Panc1 (cell line): ENCODE measurements around the gene SIGLEC11. TPM values are rescaled to one million over a fixed set of nuclear protein-coding genes. Genes with fewer than 3 reads are reported as not detected.

Source experiments
- ATAC-seq: fragments of 200-7000 bp; cut with Tn5 transposase; 2 replicates; pipeline ENCODE4 v1.9.1; 2020; ENCODE audit warnings: mild to moderate bottlenecking, moderate library complexity
- BruUV-seq: library from RNA; stranded (reverse); fragments of 400-500 nt; replicated peaks from 2 replicates; lab custom pipeline; 2021; lab: Mats Ljungman, UMichigan
- CTCF ChIA-PET: fragments of 300-600 bp; sonication (Branson Sonifier 250); formaldehyde crosslinking; loops from one replicate; lab custom pipeline; 2022; ENCODE audit warnings: antibody characterized with exemption; lab: Charles Lee
- POLR2A ChIA-PET: fragments of 300-600 bp; sonication (Branson Sonifier 250); formaldehyde crosslinking; loops from one replicate; lab custom pipeline; 2022; ENCODE audit warnings: antibody characterized with exemption; lab: Charles Lee
- DNase-seq: peaks from one replicate; pipeline ENCODE4 v3.0.0-alpha.2; 2010; ENCODE audit warnings: low read depth, low spot score
- H3K27ac ChIP-seq: 2 replicates; pipeline ENCODE4 v1.5.1; 2011; ENCODE audit warnings: mild to moderate bottlenecking, low read length, inconsistent platforms
- H3K27me3 ChIP-seq: fragments of 200-500 bp; sonication (Bioruptor generic); 2 replicates; pipeline ENCODE4 v1.6.0; 2014; ENCODE audit warnings: low read length, inconsistent platforms; ENCODE audit not compliant: control insufficient read depth, insufficient read depth
- H3K36me3 ChIP-seq: fragments of 200-500 bp; sonication (Bioruptor generic); 2 replicates; pipeline ENCODE4 v1.5.1; 2014; ENCODE audit warnings: inconsistent platforms, mild to moderate bottlenecking, low read length, moderate library complexity; ENCODE audit not compliant: control insufficient read depth, insufficient read depth
- H3K4me1 ChIP-seq: 2 replicates; pipeline ENCODE4 v1.5.1; 2011; ENCODE audit warnings: inconsistent platforms, mild to moderate bottlenecking, low read length, moderate library complexity; ENCODE audit not compliant: control insufficient read depth, insufficient read depth
- H3K4me3 ChIP-seq, 2 experiments: 2 replicates each; pipeline ENCODE4 v1.5.1; 2011 to 2012; ENCODE audit warnings: low read depth in 2 of 2, low read length in 2 of 2, mild to moderate bottlenecking in 2 of 2, inconsistent platforms in 1 of 2, moderate library complexity in 1 of 2
- H3K9me3 ChIP-seq: fragments of 200-500 bp; sonication (Bioruptor generic); 2 replicates; pipeline ENCODE4 v1.5.1; 2014; ENCODE audit warnings: low read depth, mild to moderate bottlenecking, inconsistent platforms, low read length, moderate library complexity; ENCODE audit not compliant: control insufficient read depth, insufficient read depth
- CTCF ChIP-seq: fragments of 450-650 bp; IDR thresholded peaks from 2 replicates; pipeline ENCODE4 v1.5.1; 2017; ENCODE audit warnings: mild to moderate bottlenecking
- POLR2AphosphoS5 ChIP-seq: IDR thresholded peaks from 2 replicates; pipeline ENCODE4 v1.6.1; 2012; ENCODE audit warnings: mild to moderate bottlenecking, low read depth, low read length, moderate library complexity
- REST ChIP-seq, 2 experiments: IDR thresholded peaks; 2 replicates each; pipeline ENCODE4 v1.6.1; 2011 to 2012; ENCODE audit warnings: low read depth in 2 of 2, control low read depth in 1 of 2, low read length in 1 of 2, mild to moderate bottlenecking in 1 of 2, moderate library complexity in 1 of 2; ENCODE audit not compliant: insufficient read depth in 1 of 2
- SIN3A ChIP-seq: IDR thresholded peaks from 2 replicates; pipeline ENCODE4 v1.6.1; 2012; ENCODE audit warnings: low read depth, mild to moderate bottlenecking, low read length, moderate library complexity, borderline replicate concordance; ENCODE audit not compliant: insufficient read depth
- TCF7L2 ChIP-seq: IDR thresholded peaks from 2 replicates; pipeline ENCODE4 v1.6.1; 2011; ENCODE audit warnings: mild to moderate bottlenecking, low read depth, low read length, inconsistent platforms
- in situ Hi-C: cut with HindIII; loops from 2 replicates; pipeline ENCODE4 v1.10.0; 2016; ENCODE audit warnings: low sequenced_read_pairs, low pct_unique_long_range_greater_than_20kb
- intact Hi-C: fragments of 100-400 bp; cut with micrococcal nuclease; formaldehyde crosslinking; loops from one replicate; pipeline ENCODE4 v1.10.0; 2022; ENCODE audit not compliant: unreplicated experiment
- total RNA-seq: library from RNA; stranded (reverse); gene quantifications from one replicate; pipeline ENCODE4 v1.2.1, GENCODE V29; 2021; ENCODE audit not compliant: unreplicated experiment

The SIGLEC11 gene
- total RNA-seq, 1 experiment from 2014 or later: not detected

DNA sequence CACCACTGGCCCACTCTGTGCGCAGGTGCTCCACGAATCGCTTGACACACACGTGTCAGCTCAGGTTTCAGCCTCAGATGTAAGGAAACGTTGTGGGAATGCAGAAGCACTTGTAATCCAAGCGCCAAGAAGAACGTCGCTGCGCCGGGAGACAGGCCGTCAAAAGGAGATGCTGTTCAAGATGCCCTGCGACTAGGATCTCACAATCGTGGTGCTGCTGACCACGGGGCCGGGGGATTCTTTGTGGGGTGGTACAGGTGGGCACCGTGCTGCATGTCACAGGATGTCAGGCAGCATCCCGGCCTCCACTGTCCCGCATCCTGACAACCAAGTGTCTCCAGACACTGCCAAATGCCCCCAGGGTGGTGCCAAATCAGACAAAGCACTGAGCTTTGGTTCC is 16.9 kb upstream of the SIGLEC11 start:
- no TSS peak for BruUV-seq
- Histone ChIP-seq H3K4me3 (no peak overlapping the region), H3K4me1 (no peaks in the 10 kb centered on the region), H3K27me3 (no peaks in the 10 kb centered on the region), H3K27ac (no peak overlapping the region), H3K9me3 (no peaks in the 10 kb centered on the region), H3K36me3 (no peaks in the 10 kb centered on the region)
- intact Hi-C loops (no loop called here), in situ Hi-C loops (no loop called here)
- DNase-seq (no peak), ATAC-seq (no peak)
- POLR2A ChIA-PET: no interaction called here
- CTCF ChIA-PET: no interaction called here
- no peak for TF ChIP-seq SIN3A

GRCh38 chr19:49977076-49977475 is 16.1 kb upstream of the SIGLEC11 start:
- H3K27me3 ChIP-seq: no peaks in the 10 kb centered on the region
- H3K36me3 ChIP-seq: no peaks in the 10 kb centered on the region
- ChIA-PET CTCF (no interaction called here), POLR2A (no interaction called here)
- TF ChIP-seq SIN3A (no peak), POLR2AphosphoS5 (no peak), REST (IDR thresholded peaks at IDR 0.05; ENCODE audit: insufficient read depth in 1 of 2, low read depth in 2 of 2, low read length in 1 of 2) (no peak), CTCF (no peak), TCF7L2 (no peak)
- H3K4me3 ChIP-seq: no peak overlapping the region
- in situ Hi-C loops (no loop called here), intact Hi-C loops (no loop called here)
- H3K27ac ChIP-seq: no peak overlapping the region
- DNase-seq: no peak
- no peaks in the 10 kb centered on the region for H3K4me1 ChIP-seq
- H3K9me3 ChIP-seq: no peaks in the 10 kb centered on the region
- BruUV-seq: no TSS peak
- ATAC-seq: no peak

DNA sequence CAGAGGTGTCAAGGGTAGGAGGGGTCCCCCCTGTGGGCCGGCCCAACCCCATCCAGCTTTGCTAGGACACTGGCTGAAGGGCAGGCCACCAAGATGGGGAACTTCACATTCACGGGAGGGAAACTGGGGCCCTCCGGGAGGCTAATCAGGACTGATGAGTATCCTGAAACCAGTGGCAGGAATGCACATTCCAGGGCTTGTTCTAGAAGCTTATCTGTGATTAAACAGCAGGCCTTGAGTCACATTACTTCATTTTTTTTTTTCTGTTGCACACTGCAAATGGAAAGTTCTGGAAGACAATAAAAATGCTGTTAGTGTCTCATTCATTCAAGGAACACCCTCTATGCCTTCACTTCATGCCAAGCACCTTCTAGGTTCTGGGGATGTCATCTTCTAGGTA is 15.5 kb upstream of the SIGLEC11 start:
- BruUV-seq: no TSS peak
- Histone ChIP-seq H3K4me1 (no peaks in the 10 kb centered on the region), H3K36me3 (no peaks in the 10 kb centered on the region), H3K27ac (no peak overlapping the region), H3K27me3 (no peaks in the 10 kb centered on the region), H3K4me3 (no peak overlapping the region), H3K9me3 (no peaks in the 10 kb centered on the region)
- CTCF ChIA-PET: no interaction called here
- ATAC-seq (no peak), DNase-seq (no peak)
- intact Hi-C loops (no loop called here), in situ Hi-C loops (no loop called here)
- POLR2A ChIA-PET: no interaction called here
- TF ChIP-seq POLR2AphosphoS5 (no peak), CTCF (no peak)
